GM12878 (cell line): ENCODE results near the gene FKBP7. TPM values are rescaled to one million over a fixed set of nuclear protein-coding genes. Genes with fewer than 3 reads are reported as not detected.

Experiments
- ATF7 ChIP-seq: fragments of 450-650 bp; IDR thresholded peaks from 2 replicates; pipeline ENCODE4 v1.6.1; 2016; ENCODE audit warnings: low read depth, mild to moderate bottlenecking
- BACH1 ChIP-seq: fragments of 450-650 bp; IDR thresholded peaks from 2 replicates; pipeline ENCODE4 v1.6.1; 2017; ENCODE audit warnings: mild to moderate bottlenecking, borderline replicate concordance
- CBFB ChIP-seq: IDR thresholded peaks from 2 replicates; pipeline ENCODE4 v1.6.1; 2016; ENCODE audit warnings: antibody characterized with exemption, low read depth
- CEBPZ ChIP-seq: fragments of 150-350 bp; IDR thresholded peaks from 2 replicates; pipeline ENCODE4 v1.6.1; 2016; ENCODE audit warnings: low read depth, low read length
- EP300 ChIP-seq, 2 experiments: fragments of 150-350 bp in 1 of 2; IDR thresholded peaks; 2 replicates each; pipeline ENCODE4 v1.6.1; 2011 to 2012; ENCODE audit warnings: low read depth in 2 of 2, low read length in 2 of 2, borderline replicate concordance in 1 of 2, improper control_type of control experiment in 1 of 2, inconsistent platforms in 1 of 2; ENCODE audit not compliant: control insufficient read depth in 1 of 2
- FOXK2 ChIP-seq: fragments of 450-650 bp; IDR thresholded peaks from 2 replicates; pipeline ENCODE4 v1.6.1; 2017; ENCODE audit warnings: mild to moderate bottlenecking, moderate library complexity
- KAT2A ChIP-seq: conservative IDR thresholded peaks from 2 replicates; pipeline ENCODE4 v1.6.1; 2011; ENCODE audit warnings: low read depth, low read length; ENCODE audit not compliant: control insufficient read depth
- MYC ChIP-seq: IDR thresholded peaks from 2 replicates; pipeline ENCODE4 v1.6.1; 2011; ENCODE audit warnings: mild to moderate bottlenecking, low read length, moderate library complexity, inconsistent platforms; ENCODE audit not compliant: insufficient read depth, insufficient replicate concordance, insufficient read length, severe bottlenecking
- NFYA ChIP-seq: IDR thresholded peaks from 2 replicates; pipeline ENCODE4 v1.6.1; 2011; ENCODE audit warnings: low read depth, mild to moderate bottlenecking, low read length, improper control_type of control experiment, borderline replicate concordance
- NR2C1 ChIP-seq: fragments of 450-650 bp; IDR thresholded peaks from 2 replicates; pipeline ENCODE4 v1.6.1; 2017; ENCODE audit warnings: antibody characterized with exemption, mild to moderate bottlenecking, moderate library complexity
- SUPT20H ChIP-seq: IDR thresholded peaks from 2 replicates; pipeline ENCODE4 v1.6.1; 2011; ENCODE audit warnings: low read depth, mild to moderate bottlenecking, low read length, moderate library complexity, borderline replicate concordance; ENCODE audit not compliant: control insufficient read depth
- ZNF24 ChIP-seq: fragments of 450-650 bp; IDR thresholded peaks from 2 replicates; pipeline ENCODE4 v1.6.1; 2017; ENCODE audit warnings: antibody characterized with exemption, mild to moderate bottlenecking
- ZNF274 ChIP-seq: IDR thresholded peaks from one replicate; pipeline ENCODE4 v1.8.0; 2011; ENCODE audit not compliant: insufficient read length, insufficient read depth
- polyA plus RNA-seq, 11 experiments: library from polyadenylated mRNA; depleted of rRNA in 4 of 11; unstranded in 6 of 11; stranded (reverse) in 5 of 11; fragments of >200 nt; fragmentation: Nextera tagmentation in 4 of 11; fragmentation: Illumina TruSeq in 1 of 11; extraction: Ambion mirVana in 4 of 11; extraction: Trizol in 1 of 11; gene quantifications; 1 replicate in 1 of 11; 2 replicates in 10 of 11; pipeline versions ENCODE4 v1.2.1 to v1.2.3, GENCODE V29; 2011 to 2016; ENCODE audit warnings: inconsistent platforms in 2 of 11, missing spikeins in 2 of 11, low read depth in 1 of 11
- total RNA-seq, 4 experiments: library from RNA; depleted of rRNA in 3 of 4; stranded (reverse); fragments of >200 nt in 3 of 4; fragmentation: Illumina TruSeq in 1 of 4; extraction: Trizol in 1 of 4; gene quantifications; 2 replicates each; pipeline versions ENCODE4 v1.2.1 to v1.2.3, GENCODE V29; 2013 to 2021
- TF ChIP-seq, protein P1 (sequence below): IDR thresholded peaks from 2 replicates; pipeline ENCODE4 v1.6.1; 2011; ENCODE audit warnings: low read depth, low read length, improper control_type of control experiment, borderline replicate concordance
- TF ChIP-seq, protein P2 (sequence below): fragments of 450-650 bp; IDR thresholded peaks from 2 replicates; pipeline ENCODE4 v1.6.1; 2017; ENCODE audit warnings: mild to moderate bottlenecking, low read depth, inconsistent platforms; ENCODE audit not compliant: poor library complexity, severe bottlenecking
- TF ChIP-seq, protein P3 (sequence below): IDR thresholded peaks from 2 replicates; pipeline ENCODE4 v1.6.1; 2012; ENCODE audit warnings: low read depth, low read length, improper control_type of control experiment
- TF ChIP-seq, protein P4 (sequence below): fragments of 450-650 bp; IDR thresholded peaks from 2 replicates; pipeline ENCODE4 v1.6.1; 2017; ENCODE audit warnings: mild to moderate bottlenecking, moderate library complexity

Gene FKBP7
- total and polyA plus RNA-seq, 10 of the 15 experiments (the other 5 are each of a cell fraction or from before 2014, with no cell fraction given): 5.6 to 16.7 (median 12.5) TPM

- TF ChIP-seq ZNF24 (0 out of 2 replicates have a peak, but pooled peaks have one; percentile 48), KAT2A (no peak), CEBPZ (no peak), MYC (no peak), NR2C1 (no peak; the same call in 1 of the 2 replicates), ATF7 (no peak), NFYA (no peak), ZNF274 (no peak), SUPT20H (no peak), CBFB (peak; percentile 68; the same call in 1 of the 2 replicates), BACH1 (peak; percentile 79), FOXK2 (no peak), EP300 (IDR thresholded peaks at IDR 0.05; ENCODE audit: borderline replicate concordance in 1 of 2, control insufficient read depth in 1 of 2, low read depth in 2 of 2, low read length in 2 of 2) (0 out of 4 replicates have a peak, but pooled peaks of 1 of the 2 experiments have one; percentile 2)
- TF ChIP-seq, protein P1, sequence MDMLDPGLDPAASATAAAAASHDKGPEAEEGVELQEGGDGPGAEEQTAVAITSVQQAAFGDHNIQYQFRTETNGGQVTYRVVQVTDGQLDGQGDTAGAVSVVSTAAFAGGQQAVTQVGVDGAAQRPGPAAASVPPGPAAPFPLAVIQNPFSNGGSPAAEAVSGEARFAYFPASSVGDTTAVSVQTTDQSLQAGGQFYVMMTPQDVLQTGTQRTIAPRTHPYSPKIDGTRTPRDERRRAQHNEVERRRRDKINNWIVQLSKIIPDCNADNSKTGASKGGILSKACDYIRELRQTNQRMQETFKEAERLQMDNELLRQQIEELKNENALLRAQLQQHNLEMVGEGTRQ: no peak
- TF ChIP-seq, protein P2, sequence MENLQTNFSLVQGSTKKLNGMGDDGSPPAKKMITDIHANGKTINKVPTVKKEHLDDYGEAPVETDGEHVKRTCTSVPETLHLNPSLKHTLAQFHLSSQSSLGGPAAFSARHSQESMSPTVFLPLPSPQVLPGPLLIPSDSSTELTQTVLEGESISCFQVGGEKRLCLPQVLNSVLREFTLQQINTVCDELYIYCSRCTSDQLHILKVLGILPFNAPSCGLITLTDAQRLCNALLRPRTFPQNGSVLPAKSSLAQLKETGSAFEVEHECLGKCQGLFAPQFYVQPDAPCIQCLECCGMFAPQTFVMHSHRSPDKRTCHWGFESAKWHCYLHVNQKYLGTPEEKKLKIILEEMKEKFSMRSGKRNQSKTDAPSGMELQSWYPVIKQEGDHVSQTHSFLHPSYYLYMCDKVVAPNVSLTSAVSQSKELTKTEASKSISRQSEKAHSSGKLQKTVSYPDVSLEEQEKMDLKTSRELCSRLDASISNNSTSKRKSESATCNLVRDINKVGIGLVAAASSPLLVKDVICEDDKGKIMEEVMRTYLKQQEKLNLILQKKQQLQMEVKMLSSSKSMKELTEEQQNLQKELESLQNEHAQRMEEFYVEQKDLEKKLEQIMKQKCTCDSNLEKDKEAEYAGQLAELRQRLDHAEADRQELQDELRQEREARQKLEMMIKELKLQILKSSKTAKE: peak; percentile 26
- TF ChIP-seq, protein P3, sequence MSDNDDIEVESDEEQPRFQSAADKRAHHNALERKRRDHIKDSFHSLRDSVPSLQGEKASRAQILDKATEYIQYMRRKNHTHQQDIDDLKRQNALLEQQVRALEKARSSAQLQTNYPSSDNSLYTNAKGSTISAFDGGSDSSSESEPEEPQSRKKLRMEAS: no peak; the same call in 1 of the 2 replicates
- TF ChIP-seq, protein P4, sequence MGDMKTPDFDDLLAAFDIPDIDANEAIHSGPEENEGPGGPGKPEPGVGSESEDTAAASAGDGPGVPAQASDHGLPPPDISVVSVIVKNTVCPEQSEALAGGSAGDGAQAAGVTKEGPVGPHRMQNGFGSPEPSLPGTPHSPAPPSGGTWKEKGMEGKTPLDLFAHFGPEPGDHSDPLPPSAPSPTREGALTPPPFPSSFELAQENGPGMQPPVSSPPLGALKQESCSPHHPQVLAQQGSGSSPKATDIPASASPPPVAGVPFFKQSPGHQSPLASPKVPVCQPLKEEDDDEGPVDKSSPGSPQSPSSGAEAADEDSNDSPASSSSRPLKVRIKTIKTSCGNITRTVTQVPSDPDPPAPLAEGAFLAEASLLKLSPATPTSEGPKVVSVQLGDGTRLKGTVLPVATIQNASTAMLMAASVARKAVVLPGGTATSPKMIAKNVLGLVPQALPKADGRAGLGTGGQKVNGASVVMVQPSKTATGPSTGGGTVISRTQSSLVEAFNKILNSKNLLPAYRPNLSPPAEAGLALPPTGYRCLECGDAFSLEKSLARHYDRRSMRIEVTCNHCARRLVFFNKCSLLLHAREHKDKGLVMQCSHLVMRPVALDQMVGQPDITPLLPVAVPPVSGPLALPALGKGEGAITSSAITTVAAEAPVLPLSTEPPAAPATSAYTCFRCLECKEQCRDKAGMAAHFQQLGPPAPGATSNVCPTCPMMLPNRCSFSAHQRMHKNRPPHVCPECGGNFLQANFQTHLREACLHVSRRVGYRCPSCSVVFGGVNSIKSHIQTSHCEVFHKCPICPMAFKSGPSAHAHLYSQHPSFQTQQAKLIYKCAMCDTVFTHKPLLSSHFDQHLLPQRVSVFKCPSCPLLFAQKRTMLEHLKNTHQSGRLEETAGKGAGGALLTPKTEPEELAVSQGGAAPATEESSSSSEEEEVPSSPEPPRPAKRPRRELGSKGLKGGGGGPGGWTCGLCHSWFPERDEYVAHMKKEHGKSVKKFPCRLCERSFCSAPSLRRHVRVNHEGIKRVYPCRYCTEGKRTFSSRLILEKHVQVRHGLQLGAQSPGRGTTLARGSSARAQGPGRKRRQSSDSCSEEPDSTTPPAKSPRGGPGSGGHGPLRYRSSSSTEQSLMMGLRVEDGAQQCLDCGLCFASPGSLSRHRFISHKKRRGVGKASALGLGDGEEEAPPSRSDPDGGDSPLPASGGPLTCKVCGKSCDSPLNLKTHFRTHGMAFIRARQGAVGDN: peak; percentile 74; the same call in 1 of the 2 replicates
These were observed 27.4 kb downstream of the FKBP7 start, which contains the start of the genes PJVK and PRKRA (continued) for GRCh38 chr2:178450774-178451525.
